A549 (cell line): ENCODE results near the gene GABRA5. TPM values are rescaled to one million over a fixed set of nuclear protein-coding genes. Genes with fewer than 3 reads are reported as not detected.

Source experiments
- ATAC-seq, 2 experiments: fragments of 200-7000 bp in 1 of 2; fragments of >200 bp in 1 of 2; cut with Nextera tagmentation in 1 of 2; cut with Tn5 transposase in 1 of 2; 3 replicates each; pipeline versions ENCODE4 v1.8.0 to v1.9.1; 2018 to 2020; ENCODE audit warnings: mild to moderate bottlenecking in 1 of 2, moderate library complexity in 1 of 2
- CTCF ChIA-PET: fragments of 300-600 bp; sonication (Branson Sonifier 250); formaldehyde crosslinking; extraction: SDS; loops from one replicate; lab custom pipeline; 2021; ENCODE audit warnings: antibody characterized with exemption, inconsistent platforms; lab: Yijun Ruan, JAX
- POLR2A ChIA-PET: fragments of 350-600 bp; formaldehyde crosslinking; extraction: SDS; loops from one replicate; lab custom pipeline; 2021; ENCODE audit warnings: antibody characterized with exemption, inconsistent platforms; lab: Yijun Ruan, JAX
- DNase-seq, 2 experiments: peaks; one replicate each; pipeline versions ENCODE4 v3.0.0 to v3.0.0-alpha.2; 2011 to 2016; ENCODE audit warnings: low read depth in 1 of 2, low spot score in 1 of 2
- FAIRE-seq: peaks from 2 replicates; lab custom pipeline; 2011; peaks lifted over from hg19 to GRCh38; lab: Jason Lieb, UNC
- H3K27ac ChIP-seq, 2 experiments: fragments of >200 bp; sonication (Bioruptor Twin); formaldehyde crosslinking; 3 replicates each; pipeline ENCODE4 v1.5.1; 2016 to 2017
- H3K4me1 ChIP-seq: fragments of >200 bp; sonication (Bioruptor Twin); formaldehyde crosslinking; 3 replicates; pipeline ENCODE4 v1.6.1; 2016
- H3K4me2 ChIP-seq: fragments of >200 bp; sonication (Bioruptor Twin); formaldehyde crosslinking; 3 replicates; pipeline ENCODE4 v1.6.1; 2016
- H3K4me3 ChIP-seq: fragments of >200 bp; sonication (Bioruptor Twin); formaldehyde crosslinking; 3 replicates; pipeline ENCODE4 v1.5.1; 2016
- H3K9me3 ChIP-seq: fragments of >200 bp; sonication (Bioruptor Twin); formaldehyde crosslinking; 3 replicates; pipeline ENCODE4 v1.6.1; 2016
- ATOH8 ChIP-seq: fragments of 250-450 bp; sonication (Bioruptor Pico); IDR thresholded peaks from 2 replicates; pipeline ENCODE4 v1.5.0; 2020; ENCODE audit warnings: low read depth, mild to moderate bottlenecking, moderate library complexity
- BCL3 ChIP-seq: fragments of >200 bp; sonication (Bioruptor Twin); formaldehyde crosslinking; IDR thresholded peaks from 3 replicates; pipeline ENCODE4 v1.6.1; 2016
- BHLHE40 ChIP-seq: IDR thresholded peaks from 2 replicates; pipeline ENCODE4 v1.6.1; 2012; ENCODE audit warnings: low read depth, low read length, inconsistent platforms
- CEBPB ChIP-seq, 2 experiments: fragments of >200 bp in 1 of 2; sonication (Bioruptor Twin) in 1 of 2; formaldehyde crosslinking in 1 of 2; IDR thresholded peaks; 2 replicates each; pipeline ENCODE4 v1.6.1; 2012 to 2016
- E2F6 ChIP-seq: IDR thresholded peaks from 2 replicates; pipeline ENCODE4 v1.6.1; 2012; ENCODE audit warnings: low read depth, borderline replicate concordance
- EHF ChIP-seq: fragments of 250-450 bp; sonication (Bioruptor Pico); IDR thresholded peaks from 2 replicates; pipeline ENCODE4 v1.5.0; 2020; ENCODE audit warnings: mild to moderate bottlenecking
- ELK1 ChIP-seq: fragments of 150-350 bp; IDR thresholded peaks from 2 replicates; pipeline ENCODE4 v1.6.1; 2014; ENCODE audit warnings: low read depth, mild to moderate bottlenecking, low read length
- ESRRA ChIP-seq: fragments of 150-350 bp; IDR thresholded peaks from 2 replicates; pipeline ENCODE4 v1.6.1; 2014; ENCODE audit warnings: mild to moderate bottlenecking, low read length, borderline replicate concordance
- FOSB ChIP-seq: fragments of 250-450 bp; sonication (Bioruptor Pico); IDR thresholded peaks from 2 replicates; pipeline ENCODE4 v1.5.0; 2020; ENCODE audit warnings: mild to moderate bottlenecking, moderate library complexity
- GATA3 ChIP-seq: IDR thresholded peaks from 2 replicates; pipeline ENCODE4 v1.6.1; 2012; ENCODE audit warnings: borderline replicate concordance
- HEYL ChIP-seq: fragments of 250-450 bp; sonication (Bioruptor Pico); IDR thresholded peaks from 2 replicates; pipeline ENCODE4 v1.8.0; 2021; ENCODE audit warnings: mild to moderate bottlenecking, moderate library complexity
- HMGXB4 ChIP-seq: fragments of 250-450 bp; sonication (Bioruptor Pico); IDR thresholded peaks from 2 replicates; pipeline ENCODE4 v1.5.0; 2021; ENCODE audit warnings: mild to moderate bottlenecking, moderate library complexity, borderline replicate concordance
- HOXA7 ChIP-seq: fragments of 250-450 bp; sonication (Bioruptor Pico); IDR thresholded peaks from 2 replicates; pipeline ENCODE4 v1.5.0; 2020; ENCODE audit warnings: mild to moderate bottlenecking, moderate library complexity
- HOXB13 ChIP-seq: fragments of 250-450 bp; sonication (Bioruptor Pico); IDR thresholded peaks from 2 replicates; pipeline ENCODE4 v1.5.0; 2020; ENCODE audit warnings: low read depth, mild to moderate bottlenecking, moderate library complexity
- HOXB5 ChIP-seq: fragments of 250-450 bp; sonication (Bioruptor Pico); IDR thresholded peaks from 2 replicates; pipeline ENCODE4 v1.5.0; 2020; ENCODE audit warnings: mild to moderate bottlenecking, moderate library complexity
- JUN ChIP-seq, 2 experiments: fragments of >200 bp; sonication (Bioruptor Twin); formaldehyde crosslinking; IDR thresholded peaks; 2 replicates in 1 of 2; 3 replicates in 1 of 2; pipeline ENCODE4 v1.6.1; 2016 to 2017
- MAX ChIP-seq: IDR thresholded peaks from 2 replicates; pipeline ENCODE4 v1.6.1; 2012
- NPAS2 ChIP-seq: fragments of 250-450 bp; sonication (Bioruptor Pico); IDR thresholded peaks from 2 replicates; pipeline ENCODE4 v1.8.0; 2022; ENCODE audit warnings: mild to moderate bottlenecking, moderate library complexity, borderline replicate concordance
- NR3C1 ChIP-seq: fragments of >200 bp; sonication (Bioruptor Twin); formaldehyde crosslinking; IDR thresholded peaks from 3 replicates; pipeline ENCODE4 v1.6.1; 2017
- PBX3 ChIP-seq: IDR thresholded peaks from 2 replicates; pipeline ENCODE4 v1.6.1; 2012
- POLR2A ChIP-seq: IDR thresholded peaks from 2 replicates; pipeline ENCODE4 v1.6.1; 2012; ENCODE audit warnings: mild to moderate bottlenecking, low read length
- REST ChIP-seq: fragments of 200-600 bp; sonication (generic); IDR thresholded peaks from 2 replicates; pipeline ENCODE4 v1.6.1; 2016; ENCODE audit warnings: antibody characterized with exemption, mild to moderate bottlenecking, moderate library complexity
- RFX5 ChIP-seq: fragments of 450-650 bp; IDR thresholded peaks from 2 replicates; pipeline ENCODE4 v1.7.1; 2014; ENCODE audit warnings: antibody characterized with exemption, mild to moderate bottlenecking, moderate library complexity
- SMC3 ChIP-seq: fragments of >200 bp; sonication (Bioruptor Twin); formaldehyde crosslinking; IDR thresholded peaks from 3 replicates; pipeline ENCODE4 v1.6.1; 2018; ENCODE audit warnings: inconsistent platforms
- ZNF302 ChIP-seq: fragments of 250-450 bp; sonication (Bioruptor Pico); IDR thresholded peaks from 2 replicates; pipeline ENCODE4 v1.9.0; 2021; ENCODE audit warnings: inconsistent platforms, mild to moderate bottlenecking, moderate library complexity
- WGBS: methylation state at CpG from one replicate; pipeline ENCODE4 v1.1.6; 2017; ENCODE audit errors: missing lambda C conversion rate; 5-methylcytosine and 5-hydroxymethylcytosine counted together
- polyA plus RNA-seq, 4 experiments: library from polyadenylated mRNA; depleted of rRNA in 3 of 4; stranded (reverse); fragments of >200 nt; fragmentation: RNase III in 1 of 4; extraction: RNeasy Plus Mini Kit Qiagen cat#74134 plus additional on column Dnase treatment in 1 of 4; gene quantifications; 2 replicates in 3 of 4; 3 replicates in 1 of 4; pipeline ENCODE4 v1.2.3, GENCODE V29; 2011 to 2017

GABRA5 gene
- polyA plus RNA-seq, 2 of the 4 experiments (the other 2 are of a cell fraction), result 89.1 to 91.7 TPM

GRCh38 chr15:26854435-26854834 is 12.4 kb upstream of the GABRA5 start (continued):
- no peak for TF ChIP-seq HMGXB4

- no peak overlapping the region for H3K4me3 ChIP-seq
- 11% methylated on average over 8 of the region's 8 CpGs for WGBS
- peak; percentile 33 to 66; a peak in 4 of 6 replicates for ATAC-seq
- ChIA-PET CTCF (interaction anchor here (0.6 to 2.7 kb wide), 36 partner anchors 8 to 1359 kb away, joined by 3 to 13 read pairs (median 4); no protein-coding TSS in a partner anchor), POLR2A (interaction anchor here (1.4 kb wide), 2 partner anchors 235 to 236 kb away, joined by 3 to 5 read pairs; no protein-coding TSS in a partner anchor)
- peak overlapping the region; percentile 48 for H3K4me2 ChIP-seq
- H3K9me3 ChIP-seq, result peaks cover 15% of the 10 kb centered on the region; the same call in 1 of the 3 replicates
- peaks cover 18% of the 10 kb centered on the region for H3K4me1 ChIP-seq
- FAIRE-seq, result peak; percentile 90
- peak; percentile 74 to 85 for DNase-seq
- peak overlapping the region; percentile 75 to 78 for H3K27ac ChIP-seq
- TF ChIP-seq POLR2A (no peak), E2F6 (no peak), SMC3 (peak; percentile 98), GATA3 (no peak), EHF (CRISPR knock-in tag) (no peak), ZNF302 (no peak), BHLHE40 (no peak), MAX (peak; percentile 91), ESRRA (no peak), HMGXB4 (no peak), HOXB13 (CRISPR knock-in tag) (0 out of 2 replicates have a peak, but pooled peaks have one; percentile 83), HOXB5 (no peak), ATOH8 (0 out of 2 replicates have a peak, but pooled peaks have one; percentile 55), NPAS2 (CRISPR knock-in tag) (no peak), NR3C1 (no peak), CEBPB (IDR thresholded peaks at IDR 0.05) (peak; percentile 69 to 87), HEYL (no peak), RFX5 (no peak), HOXA7 (CRISPR knock-in tag) (no peak), REST (no peak), ELK1 (no peak), PBX3 (no peak), JUN (IDR thresholded peaks at IDR 0.05) (peak in 1 of 2 experiments; percentile 35; a peak in 1 of 5 replicates), BCL3 (no peak), FOSB (CRISPR knock-in tag) (no peak)
Measured at GRCh38 chr15:26864664-26865191, 2.1 kb upstream of the GABRA5 start.
